ENCODE data around the gene PARN.
"Not testable (repeated sequence)": the region's sequence is repeated elsewhere in the genome, so short reads cannot be mapped to it uniquely, and the experiment has no call there.

The PARN gene

GRCh38 chr16:14398014-14398717 is 231.9 kb downstream of the PARN start:
- ChIA-PET POLR2A (no interaction called here), CTCF (no interaction called here)
- no peak overlapping the region for H3K27ac ChIP-seq (ENCODE audit: extremely low read depth, low read depth, low read length)
- H3K4me1 ChIP-seq (ENCODE audit: control insufficient read depth, insufficient read depth, low read length) = 0 out of 2 replicates have a peak, but pooled peaks cover 4% of the 10 kb centered on the region
- no peak overlapping the region for H3K4me3 ChIP-seq (ENCODE audit: low read depth, low read length)
- 0 out of 2 replicates have a peak, but pooled peaks have one; percentile 19 for TF ChIP-seq PRDM10 (tag by site-specific recombination; IDR thresholded peaks at IDR 0.05)
- no peak for TF ChIP-seq ZNF701 (tag by site-specific recombination; IDR thresholded peaks at IDR 0.05)
- H3K36me3 ChIP-seq (ENCODE audit: control insufficient read depth in 2 of 2, insufficient read depth in 1 of 2, low read length in 2 of 2) = no peaks in the 10 kb centered on the region
- no peaks in the 10 kb centered on the region for H3K9me3 ChIP-seq (ENCODE audit: control insufficient read depth, insufficient read depth, low read depth, low read length)

GRCh38 chr16:14395710-14396304 is 234.3 kb downstream of the PARN start:
- H3K4me1 ChIP-seq (ENCODE audit: control insufficient read depth, insufficient read depth, low read length); H3K4me3 ChIP-seq (ENCODE audit: low read depth, low read length); CTCF ChIA-PET; H3K9me3 ChIP-seq (ENCODE audit: control insufficient read depth, insufficient read depth, low read depth, low read length); H3K27ac ChIP-seq (ENCODE audit: extremely low read depth, low read depth, low read length); POLR2A ChIA-PET; H3K36me3 ChIP-seq (ENCODE audit: control insufficient read depth in 2 of 2, insufficient read depth in 1 of 2, low read length in 2 of 2): not testable (repeated sequence)
- peak; percentile 95 for TF ChIP-seq PRDM10 (tag by site-specific recombination; IDR thresholded peaks at IDR 0.05)

- Histone ChIP-seq H3K4me1 (ENCODE audit: control insufficient read depth, insufficient read depth, low read length) (0 out of 2 replicates have a peak, but pooled peaks cover 3% of the 10 kb centered on the region), H3K27ac (ENCODE audit: extremely low read depth, low read depth, low read length) (no peak overlapping the region), H3K4me3 (ENCODE audit: low read depth, low read length) (no peak overlapping the region), H3K36me3 (ENCODE audit: control insufficient read depth in 2 of 2, insufficient read depth in 1 of 2, low read length in 2 of 2) (no peaks in the 10 kb centered on the region), H3K9me3 (ENCODE audit: control insufficient read depth, insufficient read depth, low read depth, low read length) (no peaks in the 10 kb centered on the region)
- TF ChIP-seq ZNF302 (tag by site-specific recombination; IDR thresholded peaks at IDR 0.05; ENCODE audit: low read depth) = no peak
- TF ChIP-seq ZNF580 (tag by site-specific recombination; IDR thresholded peaks at IDR 0.05) = 0 out of 2 replicates have a peak, but pooled peaks have one; percentile 34
- TF ChIP-seq ZNF350 (tag by site-specific recombination; IDR thresholded peaks at IDR 0.05) = no peak
- TF ChIP-seq ZNF433 (tag by site-specific recombination; IDR thresholded peaks at IDR 0.05; ENCODE audit: low read depth) = no peak
- no peak for TF ChIP-seq PRDM6 (tag by site-specific recombination; IDR thresholded peaks at IDR 0.05)
- peak; percentile 82 for TF ChIP-seq ZNF768 (tag by site-specific recombination; IDR thresholded peaks at IDR 0.05)
- POLR2A ChIA-PET = no interaction called here
- CTCF ChIA-PET = interaction anchor here (2.2 kb wide), 1 partner anchor 16 kb away, joined by 4 read pairs; no protein-coding TSS in a partner anchor
Measured at GRCh38 chr16:14394834-14395233, 235.2 kb downstream of the PARN start.

Data from HEK293 (cell line).